H9 (cell line): Measurements from ENCODE around the gene NPBWR2. TPM values are rescaled to one million over a fixed set of nuclear protein-coding genes. Genes with fewer than 3 reads are reported as not detected.

ENCODE experiments used
- DNase-seq: peaks from one replicate; pipeline ENCODE4 v3.0.0-alpha.2; 2017
- H2AFZ ChIP-seq: one replicate; pipeline ENCODE4 v1.6.1; 2013; ENCODE audit warnings: mild to moderate bottlenecking, low read length, control low read depth, moderate library complexity
- H2AK5ac ChIP-seq: 2 replicates; pipeline ENCODE4 v1.6.1; 2013; ENCODE audit warnings: low read length, control low read depth, mixed read lengths; ENCODE audit not compliant: insufficient read length
- H2BK120ac ChIP-seq: one replicate; pipeline ENCODE4 v1.6.1; 2013; ENCODE audit warnings: low read depth, mild to moderate bottlenecking, low read length, control low read depth, inconsistent platforms; ENCODE audit not compliant: poor library complexity, severe bottlenecking
- H2BK12ac ChIP-seq: 2 replicates; pipeline ENCODE4 v1.6.1; 2013; ENCODE audit warnings: low read length, control low read depth, mixed read lengths, low read depth; ENCODE audit not compliant: insufficient read length
- H2BK15ac ChIP-seq: 2 replicates; pipeline ENCODE4 v1.6.1; 2013; ENCODE audit warnings: low read depth, low read length, control low read depth
- H2BK20ac ChIP-seq: one replicate; pipeline ENCODE4 v1.6.1; 2013; ENCODE audit warnings: low read depth, mild to moderate bottlenecking, low read length, control low read depth, inconsistent platforms; ENCODE audit not compliant: poor library complexity, severe bottlenecking
- H2BK5ac ChIP-seq: 2 replicates; pipeline ENCODE4 v1.6.1; 2013; ENCODE audit warnings: low read length, control low read depth, mixed read lengths; ENCODE audit not compliant: insufficient read length
- H3K14ac ChIP-seq: 2 replicates; pipeline ENCODE4 v1.6.1; 2013; ENCODE audit warnings: low read length, control low read depth; ENCODE audit not compliant: insufficient read depth
- H3K18ac ChIP-seq: 2 replicates; pipeline ENCODE4 v1.6.1; 2013; ENCODE audit warnings: low read depth, mild to moderate bottlenecking, mixed read lengths, low read length, control low read depth; ENCODE audit not compliant: insufficient read length
- H3K23ac ChIP-seq: 2 replicates; pipeline ENCODE4 v1.6.1; 2013; ENCODE audit warnings: low read length, control low read depth, mixed read lengths, low read depth; ENCODE audit not compliant: insufficient read length
- H3K23me2 ChIP-seq: 2 replicates; pipeline ENCODE4 v1.6.1; 2013; ENCODE audit warnings: low read depth, mild to moderate bottlenecking, mixed read lengths, low read length, control low read depth; ENCODE audit not compliant: insufficient read length, poor library complexity, severe bottlenecking
- H3K27ac ChIP-seq: 2 replicates; pipeline ENCODE4 v1.5.1; 2013; ENCODE audit warnings: low read length, control low read depth, mixed read lengths, low read depth; ENCODE audit not compliant: insufficient read length
- H3K27me3 ChIP-seq: 2 replicates; pipeline ENCODE4 v1.6.1; 2013; ENCODE audit warnings: low read length, control low read depth, inconsistent platforms; ENCODE audit not compliant: insufficient read depth
- H3K4ac ChIP-seq: 2 replicates; pipeline ENCODE4 v1.6.1; 2013; ENCODE audit warnings: low read depth, mild to moderate bottlenecking, control low read depth, inconsistent platforms, low read length, moderate library complexity
- H3K4me1 ChIP-seq: 2 replicates; pipeline ENCODE4 v1.6.1; 2013; ENCODE audit warnings: low read length, control low read depth, inconsistent platforms; ENCODE audit not compliant: insufficient read depth
- H3K4me2 ChIP-seq: 2 replicates; pipeline ENCODE4 v1.6.1; 2013; ENCODE audit warnings: low read length, control low read depth, mixed read lengths; ENCODE audit not compliant: insufficient read length, insufficient read depth
- H3K56ac ChIP-seq: 2 replicates; pipeline ENCODE4 v1.6.1; 2013; ENCODE audit warnings: low read depth, mild to moderate bottlenecking, mixed read lengths, low read length, control low read depth; ENCODE audit not compliant: insufficient read length
- H3K79me1 ChIP-seq: 2 replicates; pipeline ENCODE4 v1.6.1; 2013; ENCODE audit warnings: low read depth, mild to moderate bottlenecking, moderate library complexity, low read length, control low read depth, inconsistent platforms; ENCODE audit not compliant: insufficient read depth, poor library complexity, severe bottlenecking
- H3K79me2 ChIP-seq: 2 replicates; pipeline ENCODE4 v1.6.1; 2013; ENCODE audit warnings: low read length, control low read depth, inconsistent platforms; ENCODE audit not compliant: insufficient read depth
- H3K9ac ChIP-seq: 2 replicates; pipeline ENCODE4 v1.6.1; 2013; ENCODE audit warnings: low read length, control low read depth, mixed read lengths; ENCODE audit not compliant: insufficient read length; ENCODE audit errors: extremely low read depth
- H3K9me3 ChIP-seq: one replicate; pipeline ENCODE4 v1.6.1; 2013; ENCODE audit warnings: low read depth, low read length, inconsistent platforms; ENCODE audit not compliant: control insufficient read depth
- H3T11ph ChIP-seq: one replicate; pipeline ENCODE4 v1.6.1; 2013; ENCODE audit warnings: mild to moderate bottlenecking, low read length, control low read depth, inconsistent platforms
- H4K20me1 ChIP-seq: one replicate; pipeline ENCODE4 v1.6.1; 2013; ENCODE audit not compliant: control insufficient read depth, insufficient read length, insufficient read depth
- H4K5ac ChIP-seq: 2 replicates; pipeline ENCODE4 v1.6.1; 2013; ENCODE audit warnings: low read depth, mild to moderate bottlenecking, mixed read lengths, low read length, control low read depth; ENCODE audit not compliant: insufficient read length
- H4K8ac ChIP-seq: replicated peaks from 2 replicates; pipeline ENCODE4 v1.6.1; 2013; ENCODE audit warnings: low read length, control low read depth, mixed read lengths, low read depth; ENCODE audit not compliant: insufficient read length
- H4K91ac ChIP-seq: 2 replicates; pipeline ENCODE4 v1.6.1; 2013; ENCODE audit warnings: low read depth, mild to moderate bottlenecking, moderate library complexity, mixed read lengths, low read length, control low read depth; ENCODE audit not compliant: insufficient read length
- H3K27ac Mint-ChIP-seq, 3 experiments: 2 replicates in 2 of 3; 3 replicates in 1 of 3; pipeline ENCODE4 v1.8.0; 2020 to 2021; ENCODE audit warnings: mixed read lengths in 3 of 3, mild to moderate bottlenecking in 1 of 3, moderate library complexity in 1 of 3
- H3K27me3 Mint-ChIP-seq: 2 replicates; pipeline ENCODE4 v1.8.0; 2021; ENCODE audit warnings: low read depth, mild to moderate bottlenecking, moderate library complexity, mixed read lengths
- H3K36me3 Mint-ChIP-seq, 3 experiments: 2 replicates in 2 of 3; 3 replicates in 1 of 3; pipeline ENCODE4 v1.8.0; 2020 to 2021; ENCODE audit warnings: low read depth in 3 of 3, mixed read lengths in 3 of 3; ENCODE audit not compliant: insufficient read depth in 1 of 3
- H3K4me1 Mint-ChIP-seq, 2 experiments: 2 replicates each; pipeline ENCODE4 v1.8.0; 2020; ENCODE audit warnings: mixed read lengths in 2 of 2
- H3K4me3 Mint-ChIP-seq, 2 experiments: 2 replicates in 1 of 2; 3 replicates in 1 of 2; pipeline ENCODE4 v1.8.0; 2020 to 2021; ENCODE audit warnings: mild to moderate bottlenecking in 2 of 2, mixed read lengths in 2 of 2, moderate library complexity in 1 of 2
- H3K9me3 Mint-ChIP-seq, 2 experiments: 2 replicates in 1 of 2; 3 replicates in 1 of 2; pipeline ENCODE4 v1.8.0; 2020; ENCODE audit warnings: mild to moderate bottlenecking in 2 of 2, mixed read lengths in 2 of 2, moderate library complexity in 1 of 2
- WGBS: extraction: QIAGEN DNeasy Blood & Tissue Kit; methylation state at CpG from one replicate; pipeline ENCODE4 v1.1.7; 2013; ENCODE audit warnings: missing lambda C conversion rate, low lambda C conversion rate, mixed read lengths; ENCODE audit not compliant: insufficient read length; ENCODE audit errors: extremely low coverage; 5-methylcytosine and 5-hydroxymethylcytosine counted together
- total RNA-seq: library from RNA; stranded (reverse); gene quantifications from 2 replicates; pipeline ENCODE4 v1.2.1, GENCODE V29; 2021
- TF ChIP-seq, protein P1 (sequence below): fragments of 200-600 bp; sonication (generic); conservative IDR thresholded peaks from 3 replicates; pipeline ENCODE4 v1.8.0; 2021; ENCODE audit warnings: antibody characterized with exemption, mild to moderate bottlenecking

The NPBWR2 gene
- total RNA-seq, 1 experiment from 2014 or later: not detected

- no peak for DNase-seq
- Histone ChIP-seq H3K18ac (no peak overlapping the region), H2AFZ (no peak overlapping the region), H2BK15ac (no peak overlapping the region), H3K79me1 (no peaks in the 10 kb centered on the region), H4K20me1 (no peaks in the 10 kb centered on the region), H3K23me2 (no peaks in the 10 kb centered on the region), H3K27ac (no peak overlapping the region), H2BK12ac (no peak overlapping the region), H2AK5ac (no peak overlapping the region), H3K27me3 (no peaks in the 10 kb centered on the region), H3K14ac (no peak overlapping the region), H3K56ac (no peak overlapping the region), H3K9me3 (no peaks in the 10 kb centered on the region), H4K5ac (no peak overlapping the region), H3K23ac (no peak overlapping the region), H3K79me2 (no peaks in the 10 kb centered on the region), H3K9ac (no peak overlapping the region), H4K91ac (no peak overlapping the region), H3K4ac (no peak overlapping the region), H3K4me1 (no peaks in the 10 kb centered on the region; the same call in 1 of the 2 replicates), H2BK5ac (no peak overlapping the region), H3T11ph (no peak overlapping the region), H2BK120ac (no peak overlapping the region), H4K8ac (no peak overlapping the region), H3K4me2 (no peak overlapping the region), H2BK20ac (no peak overlapping the region)
- Mint-ChIP-seq H3K27ac (no peak overlapping the region), H3K36me3 (peaks cover 0 to 3% (median 0%) of the 10 kb centered on the region in 3 experiments; a peak in 2 of 7 replicates), H3K4me3 (no peak overlapping the region), H3K9me3 (no peaks in the 10 kb centered on the region), H3K27me3 (peaks cover 4% of the 10 kb centered on the region), H3K4me1 (peaks cover 37 to 40% of the 10 kb centered on the region in 2 experiments)
- WGBS: no CpG with 5 or more reads among the region's 9 CpGs
- TF ChIP-seq, protein P1, sequence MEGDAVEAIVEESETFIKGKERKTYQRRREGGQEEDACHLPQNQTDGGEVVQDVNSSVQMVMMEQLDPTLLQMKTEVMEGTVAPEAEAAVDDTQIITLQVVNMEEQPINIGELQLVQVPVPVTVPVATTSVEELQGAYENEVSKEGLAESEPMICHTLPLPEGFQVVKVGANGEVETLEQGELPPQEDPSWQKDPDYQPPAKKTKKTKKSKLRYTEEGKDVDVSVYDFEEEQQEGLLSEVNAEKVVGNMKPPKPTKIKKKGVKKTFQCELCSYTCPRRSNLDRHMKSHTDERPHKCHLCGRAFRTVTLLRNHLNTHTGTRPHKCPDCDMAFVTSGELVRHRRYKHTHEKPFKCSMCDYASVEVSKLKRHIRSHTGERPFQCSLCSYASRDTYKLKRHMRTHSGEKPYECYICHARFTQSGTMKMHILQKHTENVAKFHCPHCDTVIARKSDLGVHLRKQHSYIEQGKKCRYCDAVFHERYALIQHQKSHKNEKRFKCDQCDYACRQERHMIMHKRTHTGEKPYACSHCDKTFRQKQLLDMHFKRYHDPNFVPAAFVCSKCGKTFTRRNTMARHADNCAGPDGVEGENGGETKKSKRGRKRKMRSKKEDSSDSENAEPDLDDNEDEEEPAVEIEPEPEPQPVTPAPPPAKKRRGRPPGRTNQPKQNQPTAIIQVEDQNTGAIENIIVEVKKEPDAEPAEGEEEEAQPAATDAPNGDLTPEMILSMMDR: no peak
These were observed 45.5 kb upstream of the NPBWR2 start for GRCh38 chr20:64152906-64153305.
